ENCODE data around the gene ZNF777. TPM values are rescaled to one million over a fixed set of nuclear protein-coding genes. Genes with fewer than 3 reads are reported as not detected.
A peak's percentile ranks its signal among the peaks of the same experiment; 100 is the strongest.

ZNF777 gene
- 10 to 100 TPM; 14.9 to 15.1 TPM for total RNA-seq

DNA sequence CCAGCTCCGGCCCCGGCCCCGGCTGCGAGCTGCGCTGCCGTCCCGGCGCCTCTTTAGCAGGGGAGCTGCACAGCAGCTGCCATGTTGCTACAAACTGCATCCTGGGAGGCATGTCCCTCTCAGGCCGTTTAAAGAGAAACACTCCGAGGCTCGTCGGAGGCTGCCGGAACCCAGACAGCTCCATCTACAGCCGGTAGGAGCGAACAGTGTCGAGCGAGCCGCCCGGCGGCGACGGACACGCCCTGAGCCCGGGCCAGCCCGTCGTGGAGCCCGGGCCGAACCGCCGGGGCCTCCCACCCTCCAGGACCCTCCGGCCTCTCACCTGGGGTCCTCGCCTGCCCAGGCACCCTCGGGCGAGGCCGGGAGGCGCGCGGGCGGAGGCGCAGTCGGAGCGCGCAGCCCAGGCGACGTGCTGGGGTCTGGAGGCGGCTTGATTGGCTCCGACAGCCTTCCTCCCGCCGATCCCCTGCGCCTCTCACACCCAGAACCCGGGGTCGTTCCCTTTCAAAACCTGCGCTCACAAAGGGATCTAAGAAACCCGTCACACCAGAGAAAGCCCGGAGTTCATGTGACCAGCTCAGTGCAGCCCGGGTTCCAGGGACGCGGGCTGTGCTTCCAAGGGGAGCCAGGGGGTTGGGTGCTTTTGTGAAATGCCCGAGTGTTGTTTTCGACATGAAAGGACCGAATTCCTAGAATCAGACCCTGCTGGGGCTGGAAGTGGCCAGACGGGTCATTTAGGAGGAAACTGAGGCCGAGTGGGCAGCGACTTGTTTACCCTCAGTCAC, at the start of gene ZNF777:
Gene ZNF777 (minus strand): TSS at position 570 of the 785 bp plus-strand sequence. CDS start 5,040 bp downstream, outside the sequence.
- Mint-ChIP-seq H3K27me3 (peaks cover 17% of the 10 kb centered on the region), H3K27ac (peak within 1 kb of the TSS; percentile 86), H3K4me3 (peak within 1 kb of the TSS; percentile 75), H3K4me1 (peaks cover 24% of the 10 kb centered on the region), H3K36me3 (ENCODE audit: low read depth) (peaks cover 3% of the 10 kb centered on the region), H3K9me3 (peaks cover 2% of the 10 kb centered on the region)
- peak; percentile 89 for DNase-seq
- POLR2A ChIA-PET = interaction anchor here (0.6 to 1.2 kb wide), 3 partner anchors 30 to 176 kb away, joined by 3 to 4 read pairs (median 3); no protein-coding TSS in a partner anchor
- CTCF ChIA-PET = interaction anchor here (0.6 to 1.8 kb wide), 12 partner anchors 14 to 333 kb away, joined by 3 to 9 read pairs (median 3); no protein-coding TSS in a partner anchor

DNA sequence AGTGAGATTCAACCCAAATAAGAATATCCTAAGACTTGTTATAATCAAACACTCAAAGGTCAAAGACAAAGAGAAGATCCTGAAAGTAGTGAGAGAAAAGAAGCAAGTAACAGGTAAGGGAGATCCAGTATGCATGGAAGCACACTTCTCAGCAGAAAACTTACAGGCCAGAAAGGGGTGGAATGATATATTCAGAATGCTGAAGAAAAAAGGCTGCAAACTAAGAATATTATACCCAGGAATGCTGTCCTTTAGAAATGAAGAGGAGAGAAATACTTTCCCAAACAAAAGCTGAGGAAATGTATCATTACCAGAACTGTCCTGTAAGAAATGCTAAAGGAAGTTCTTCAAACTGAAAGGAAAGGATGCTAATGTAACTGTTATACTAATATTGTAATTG, 49.4 kb upstream of the ZNF777 start:
- peaks cover 22% of the 10 kb centered on the region for H3K27me3 Mint-ChIP-seq
- ChIA-PET CTCF (no interaction called here), POLR2A (no interaction called here)
- DNase-seq = no peak
- no peak overlapping the region for H3K4me3 Mint-ChIP-seq
- H3K9me3 Mint-ChIP-seq = peaks cover 57% of the 10 kb centered on the region
- no peak overlapping the region for H3K27ac Mint-ChIP-seq
- peaks cover 6% of the 10 kb centered on the region for H3K36me3 Mint-ChIP-seq (ENCODE audit: low read depth)
- no peaks in the 10 kb centered on the region for H3K4me1 Mint-ChIP-seq

DNA sequence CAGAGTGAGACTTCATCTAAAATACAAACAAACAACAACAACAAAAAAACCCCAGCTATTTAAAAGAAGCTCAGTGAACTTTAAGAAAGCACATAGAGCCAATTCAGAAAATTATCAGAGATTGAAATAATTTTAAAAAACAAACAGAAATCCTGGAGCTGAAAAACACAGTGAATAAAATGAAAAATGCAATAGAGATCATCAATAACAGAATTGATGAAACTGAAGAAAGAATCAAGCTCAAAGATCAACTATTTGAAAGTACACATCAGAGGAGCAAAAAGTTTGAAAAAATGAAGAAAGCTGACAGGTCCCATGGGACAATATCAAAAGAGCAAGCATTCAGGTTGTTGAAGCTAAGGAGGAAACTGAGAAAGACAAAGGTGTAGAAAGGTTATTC, 48.9 kb upstream of the ZNF777 start:
- ChIA-PET POLR2A (no interaction called here), CTCF (no interaction called here)
- peaks cover 22% of the 10 kb centered on the region for H3K27me3 Mint-ChIP-seq
- H3K4me1 Mint-ChIP-seq = no peaks in the 10 kb centered on the region
- no peak for DNase-seq
- H3K27ac Mint-ChIP-seq = no peak overlapping the region
- H3K4me3 Mint-ChIP-seq = no peak overlapping the region
- H3K36me3 Mint-ChIP-seq (ENCODE audit: low read depth) = peaks cover 8% of the 10 kb centered on the region
- peaks cover 57% of the 10 kb centered on the region for H3K9me3 Mint-ChIP-seq

DNA sequence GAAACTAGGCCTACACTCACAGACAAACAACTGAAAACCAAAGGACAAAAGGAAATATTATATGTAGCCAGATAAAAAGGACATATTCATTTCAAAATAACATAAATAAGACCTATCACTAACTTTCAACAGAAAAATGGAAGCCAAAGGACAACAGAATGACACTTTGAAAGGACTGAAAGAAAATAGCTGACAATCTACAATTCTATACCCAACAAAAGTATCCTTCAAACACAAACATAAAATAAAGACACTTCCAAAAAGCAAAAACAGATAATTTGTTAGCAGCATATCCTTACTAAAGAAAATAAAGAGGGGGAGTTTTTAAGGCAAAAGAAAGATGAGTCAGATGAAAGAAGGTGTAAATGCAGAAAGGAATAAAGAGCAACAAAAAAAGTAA, 44.7 kb upstream of the ZNF777 start:
- H3K4me3 Mint-ChIP-seq = no peak overlapping the region
- H3K9me3 Mint-ChIP-seq = peaks cover 43% of the 10 kb centered on the region
- DNase-seq = no peak
- peaks cover 4% of the 10 kb centered on the region for H3K4me1 Mint-ChIP-seq
- ChIA-PET CTCF (no interaction called here), POLR2A (no interaction called here)
- peaks cover 12% of the 10 kb centered on the region for H3K27me3 Mint-ChIP-seq
- H3K27ac Mint-ChIP-seq = no peak overlapping the region
- peaks cover 8% of the 10 kb centered on the region for H3K36me3 Mint-ChIP-seq (ENCODE audit: low read depth)

DNA sequence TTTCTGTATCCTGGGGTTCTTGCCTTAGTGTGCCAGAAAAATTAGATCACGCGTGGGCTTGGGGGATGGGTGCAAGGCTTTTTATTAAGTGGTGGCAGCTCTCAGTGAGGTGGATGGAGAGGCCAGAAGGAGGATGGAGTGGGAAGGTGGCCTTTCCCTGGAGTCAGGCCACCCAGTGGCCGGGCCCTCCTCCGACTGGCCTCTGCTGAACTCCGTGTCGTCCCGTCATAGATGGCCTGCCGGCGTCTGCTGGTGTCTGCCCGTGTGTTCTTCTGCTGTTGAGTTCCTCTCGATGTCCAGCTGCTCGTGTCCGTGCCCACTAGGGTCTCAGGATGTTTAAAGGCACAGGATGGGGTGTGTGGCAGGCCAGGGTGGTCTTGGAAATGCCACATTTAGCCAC, 40.8 kb upstream of the ZNF777 start:
- no peak overlapping the region for H3K27ac Mint-ChIP-seq
- peaks cover 8% of the 10 kb centered on the region for H3K36me3 Mint-ChIP-seq (ENCODE audit: low read depth)
- ChIA-PET POLR2A (no interaction called here), CTCF (interaction anchor here (1.7 kb wide), 1 partner anchor 9 kb away, joined by 3 read pairs; no protein-coding TSS in a partner anchor)
- DNase-seq = no peak
- peaks cover 19% of the 10 kb centered on the region for H3K9me3 Mint-ChIP-seq
- peaks cover 22% of the 10 kb centered on the region for H3K4me1 Mint-ChIP-seq
- H3K27me3 Mint-ChIP-seq = peaks cover 15% of the 10 kb centered on the region
- H3K4me3 Mint-ChIP-seq = no peak overlapping the region

DNA sequence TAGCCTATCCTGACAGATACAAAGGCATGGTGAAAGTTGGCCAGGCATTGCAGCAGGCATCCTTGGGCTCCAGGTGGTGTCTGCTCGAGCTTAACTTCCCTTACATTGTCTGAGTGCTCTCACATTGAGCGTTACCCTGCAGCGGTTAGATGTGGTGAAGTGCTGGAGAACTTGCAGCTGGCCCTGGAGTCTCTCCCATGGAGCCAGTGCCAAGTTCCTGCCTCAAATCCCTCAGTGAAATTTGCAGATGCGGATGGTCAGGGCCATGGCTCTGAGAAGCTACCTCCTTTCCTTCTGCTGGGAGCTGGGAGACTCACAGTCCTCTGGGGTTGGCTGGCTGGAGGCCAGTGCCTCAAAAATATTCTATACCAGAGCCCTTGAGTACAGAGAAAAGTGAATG, 40.0 kb upstream of the ZNF777 start:
- H3K9me3 Mint-ChIP-seq = peaks cover 15% of the 10 kb centered on the region
- H3K4me1 Mint-ChIP-seq = peaks cover 30% of the 10 kb centered on the region
- POLR2A ChIA-PET = no interaction called here
- peaks cover 8% of the 10 kb centered on the region for H3K36me3 Mint-ChIP-seq (ENCODE audit: low read depth)
- CTCF ChIA-PET = interaction anchor here (1.7 kb wide), 1 partner anchor 9 kb away, joined by 3 read pairs; no protein-coding TSS in a partner anchor
- DNase-seq = no peak
- H3K27ac Mint-ChIP-seq = peak overlapping the region; percentile 73
- H3K4me3 Mint-ChIP-seq = no peak overlapping the region
- peaks cover 14% of the 10 kb centered on the region for H3K27me3 Mint-ChIP-seq

DNA sequence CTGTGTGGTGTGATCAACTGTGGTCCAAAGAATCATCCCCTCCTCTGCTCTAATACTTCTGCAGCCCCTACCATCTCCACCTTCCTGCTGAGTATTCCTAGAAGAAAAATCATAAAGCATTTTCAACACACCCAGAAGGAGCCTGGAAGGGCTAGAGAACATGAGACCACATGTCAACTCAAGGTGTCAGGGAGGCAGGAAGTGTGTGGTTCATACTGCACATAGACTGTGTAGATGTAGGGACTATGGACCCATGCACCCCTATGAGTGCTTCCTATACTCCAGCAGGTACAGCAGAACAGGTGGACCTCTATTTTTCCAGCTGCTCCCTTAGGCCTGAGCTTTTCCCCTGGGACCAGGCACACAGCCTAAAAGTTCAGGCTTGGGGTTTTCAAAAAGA, 39.3 kb upstream of the ZNF777 start:
- Mint-ChIP-seq H3K9me3 (peaks cover 10% of the 10 kb centered on the region), H3K4me1 (peaks cover 37% of the 10 kb centered on the region), H3K27me3 (peaks cover 8% of the 10 kb centered on the region), H3K27ac (peak overlapping the region; percentile 73), H3K4me3 (no peak overlapping the region), H3K36me3 (ENCODE audit: low read depth) (peaks cover 5% of the 10 kb centered on the region)
- CTCF ChIA-PET = interaction anchor here (1.7 kb wide), 1 partner anchor 8 kb away, joined by 3 read pairs; no protein-coding TSS in a partner anchor
- peak; percentile 19 for DNase-seq
- POLR2A ChIA-PET = no interaction called here

DNA sequence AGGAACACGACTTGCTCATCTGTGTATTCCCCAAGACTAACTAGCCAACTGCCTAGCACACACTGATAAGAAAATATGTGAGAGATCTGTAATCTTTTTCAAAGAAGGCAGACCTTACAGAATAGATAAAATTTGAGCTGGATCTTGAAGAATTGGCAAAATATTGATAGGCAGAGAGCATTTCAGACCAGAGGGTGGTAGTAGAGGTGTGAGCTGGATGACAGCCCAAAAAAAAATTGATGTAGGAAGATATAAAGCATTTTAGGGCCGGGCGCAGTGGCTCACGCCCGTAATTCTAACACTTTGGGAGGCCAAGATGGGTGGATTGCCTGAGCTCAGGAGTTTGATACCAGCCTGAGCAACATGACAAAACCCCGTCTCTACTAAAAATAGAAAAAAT, 37.9 kb upstream of the ZNF777 start:
- H3K4me3 Mint-ChIP-seq = no peak overlapping the region

DNA sequence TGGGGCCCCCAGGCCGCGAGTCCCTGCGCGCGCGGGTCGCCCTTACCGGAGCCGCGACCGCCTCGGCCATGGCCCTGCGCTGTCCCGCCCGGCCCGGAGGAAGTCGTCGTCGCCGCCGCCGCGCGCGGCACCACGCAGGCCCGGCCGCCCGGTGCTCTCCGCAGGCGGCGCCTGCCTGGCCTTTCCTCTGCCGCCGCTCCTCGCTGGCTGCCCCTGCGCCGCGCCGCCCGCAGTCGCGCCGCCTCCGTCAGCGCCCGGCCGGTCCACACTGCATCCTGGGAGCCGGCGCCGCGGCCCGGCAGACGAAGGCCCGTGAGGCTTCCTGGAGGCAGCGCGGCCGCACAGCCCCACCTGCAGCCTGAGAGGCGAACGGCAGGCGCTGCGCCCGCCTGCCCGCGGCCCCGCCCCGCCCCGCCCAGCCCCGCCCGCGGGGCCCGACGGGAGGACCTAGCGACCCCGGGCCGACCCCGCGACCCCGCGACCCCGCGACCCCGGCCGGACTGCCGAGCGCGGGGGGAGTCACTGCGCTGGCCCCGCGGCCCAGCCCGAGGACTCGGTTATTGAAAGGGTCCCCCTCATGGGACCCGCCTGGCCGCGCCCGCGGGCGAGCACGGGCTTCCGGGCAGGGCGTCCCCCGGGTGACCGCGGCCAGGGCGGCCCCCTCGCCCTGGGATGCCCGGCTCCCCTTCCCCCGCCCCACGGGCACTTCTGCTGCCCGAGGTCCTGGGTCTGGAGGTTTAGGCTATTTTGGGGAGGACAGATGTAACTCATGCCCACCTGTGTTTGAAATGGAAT, 36.8 kb upstream of the ZNF777 start, which contains the start of gene ZNF746:
Gene ZNF746 (minus strand): TSS at position 343 of the 795 bp plus-strand sequence. CDS start 273 bp downstream, at position 70.
- Mint-ChIP-seq H3K36me3 (ENCODE audit: low read depth) (peaks cover 20% of the 10 kb centered on the region), H3K27ac (peak within 1 kb of the TSS; percentile 97), H3K27me3 (peaks cover 3% of the 10 kb centered on the region), H3K4me3 (peak within 1 kb of the TSS; percentile 97), H3K4me1 (peaks cover 46% of the 10 kb centered on the region), H3K9me3 (no peaks in the 10 kb centered on the region)
- CTCF ChIA-PET = interaction anchor here (3.1 kb wide), 1 partner anchor 127 kb away, joined by 14 read pairs; no protein-coding TSS in a partner anchor
- peak; percentile 82 for DNase-seq
- POLR2A ChIA-PET = interaction anchor here (0.6 kb wide), 1 partner anchor 44 kb away, joined by 3 read pairs; no protein-coding TSS in a partner anchor

More for the DNA sequence above, 37.9 kb upstream of the ZNF777 start:
- no peak for DNase-seq
- Mint-ChIP-seq H3K27ac (peak overlapping the region; percentile 25), H3K4me1 (peaks cover 46% of the 10 kb centered on the region), H3K9me3 (no peaks in the 10 kb centered on the region), H3K27me3 (peaks cover 3% of the 10 kb centered on the region), H3K36me3 (ENCODE audit: low read depth) (peaks cover 8% of the 10 kb centered on the region)
- POLR2A ChIA-PET = no interaction called here
- CTCF ChIA-PET = interaction anchor here (0.8 to 1.6 kb wide), 5 partner anchors 19 to 237 kb away, joined by 3 to 5 read pairs (median 5); partner anchors contain the start of gene ZNF783

DNA sequence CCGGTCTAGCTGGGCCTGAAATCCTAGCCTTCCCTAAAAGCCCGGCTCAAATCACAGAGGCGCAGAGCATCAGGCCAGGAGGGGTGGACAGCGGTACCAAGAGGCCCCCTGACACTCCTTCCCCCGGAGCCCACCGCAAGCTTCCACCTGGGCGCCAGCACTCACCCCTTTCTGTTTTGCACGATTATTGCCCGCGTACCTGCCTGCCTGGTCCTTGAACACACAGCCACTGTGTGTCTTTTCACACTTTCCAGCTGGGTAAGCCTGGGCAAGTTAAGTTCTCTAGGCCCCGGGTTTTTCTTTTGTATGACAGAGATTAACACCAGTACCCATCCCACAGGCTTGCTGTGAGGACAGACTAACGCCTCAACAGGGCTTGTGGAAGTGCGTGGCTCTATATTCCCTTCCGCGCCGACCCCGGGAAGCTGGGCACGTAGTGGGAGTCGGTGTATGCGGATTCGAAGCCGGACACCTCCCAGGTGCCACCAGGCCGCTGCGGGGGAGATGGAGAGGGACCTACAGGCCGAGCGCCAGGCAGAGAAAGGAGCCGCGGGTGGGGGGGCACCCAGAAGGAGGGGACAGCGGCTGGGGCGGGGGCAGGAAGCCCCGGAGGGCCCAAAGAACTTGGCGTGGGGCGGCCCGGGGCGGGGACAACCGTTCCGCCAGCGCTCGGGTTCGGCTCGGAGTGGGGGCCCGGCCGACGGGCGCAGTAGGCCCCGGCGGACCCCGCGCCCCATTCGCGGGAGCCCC, 36.0 kb upstream of the ZNF777 start:
- DNase-seq = peak; percentile 54
- Mint-ChIP-seq H3K9me3 (no peaks in the 10 kb centered on the region), H3K36me3 (ENCODE audit: low read depth) (peaks cover 26% of the 10 kb centered on the region), H3K4me1 (peaks cover 46% of the 10 kb centered on the region), H3K4me3 (peak overlapping the region; percentile 97), H3K27ac (peak overlapping the region; percentile 97), H3K27me3 (peaks cover 3% of the 10 kb centered on the region)
- POLR2A ChIA-PET = interaction anchor here (0.6 kb wide), 1 partner anchor 45 kb away, joined by 3 read pairs; no protein-coding TSS in a partner anchor
- CTCF ChIA-PET = interaction anchor here (1.9 to 3.1 kb wide), 2 partner anchors 37 to 128 kb away, joined by 6 to 14 read pairs; partner anchors contain the start of gene ZNF777

DNA sequence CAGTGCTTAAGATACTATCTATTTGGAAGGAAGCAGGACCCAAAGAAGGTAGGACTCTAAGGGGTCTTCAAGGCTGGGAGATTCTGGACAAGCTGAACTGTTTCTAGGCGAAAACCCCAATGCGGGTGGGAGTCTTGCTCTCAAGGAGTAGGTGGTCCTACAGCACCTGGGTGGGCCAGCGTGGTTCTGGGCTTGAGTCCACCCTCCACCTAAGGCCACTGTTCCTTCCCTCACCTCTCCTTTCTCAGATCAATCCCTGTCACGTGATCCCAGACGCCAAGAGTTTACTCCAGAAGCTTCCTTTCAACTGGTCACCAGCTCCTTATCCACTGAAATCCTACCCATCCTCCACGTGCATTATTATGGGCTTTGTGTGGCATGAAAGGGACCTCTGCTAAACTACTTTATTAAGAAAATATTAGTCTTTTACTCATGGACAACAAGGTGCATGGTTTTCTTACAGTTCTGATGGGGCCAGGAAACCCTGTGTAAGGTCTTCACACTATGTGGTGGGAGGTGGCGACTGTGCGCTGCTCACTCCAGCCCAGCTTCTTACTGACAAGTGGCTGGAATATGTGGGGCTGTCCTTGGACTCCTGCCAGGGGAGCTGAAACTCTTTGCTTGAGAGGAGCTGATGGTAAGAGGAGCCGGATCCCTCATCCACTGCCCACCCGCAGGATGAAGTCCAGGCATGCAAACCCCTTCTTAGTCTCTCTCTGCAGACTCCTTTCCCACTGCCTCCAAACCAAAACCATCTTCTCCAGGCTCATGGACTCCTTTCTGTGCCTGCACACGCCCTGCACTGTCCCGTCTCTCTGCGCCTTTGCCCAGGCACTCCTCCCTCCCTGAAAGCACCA, 35.2 kb upstream of the ZNF777 start:
- Mint-ChIP-seq H3K27me3 (peaks cover 3% of the 10 kb centered on the region), H3K4me1 (peaks cover 46% of the 10 kb centered on the region), H3K36me3 (ENCODE audit: low read depth) (peaks cover 31% of the 10 kb centered on the region), H3K9me3 (no peaks in the 10 kb centered on the region), H3K27ac (peak overlapping the region; percentile 66), H3K4me3 (peak overlapping the region; percentile 97)
- POLR2A ChIA-PET = interaction anchor here (0.6 kb wide), 1 partner anchor 29 kb away, joined by 3 read pairs; no protein-coding TSS in a partner anchor
- CTCF ChIA-PET = interaction anchor here (0.8 to 3.1 kb wide), 8 partner anchors 8 to 234 kb away, joined by 3 to 14 read pairs (median 4); partner anchors contain the start of genes ZNF777 and ZNF783
- DNase-seq = no peak
